Chondrocyte (in vitro differentiated cells): ENCODE results near the gene MST1R. TPM values are rescaled to one million over a fixed set of nuclear protein-coding genes. Genes with fewer than 3 reads are reported as not detected.
"Not testable (repeated sequence)": the region's sequence is repeated elsewhere in the genome, so short reads cannot be mapped to it uniquely, and the experiment has no call there.

ENCODE experiments used
- DNase-seq: peaks from one replicate; pipeline ENCODE4 v3.0.0; 2021; ENCODE audit warnings: mixed read lengths, low spot score
- H3K27ac Mint-ChIP-seq: one replicate; pipeline ENCODE4 v1.8.0; 2021; ENCODE audit warnings: mild to moderate bottlenecking, moderate library complexity, mixed read lengths; ENCODE audit not compliant: unreplicated experiment
- H3K27me3 Mint-ChIP-seq: 2 replicates; pipeline ENCODE4 v1.8.0; 2021; ENCODE audit warnings: low read depth, mixed read lengths
- H3K36me3 Mint-ChIP-seq: 2 replicates; pipeline ENCODE4 v1.8.0; 2021; ENCODE audit warnings: low read depth, mixed read lengths
- H3K4me1 Mint-ChIP-seq: 2 replicates; pipeline ENCODE4 v1.8.0; 2021; ENCODE audit warnings: low read depth, mild to moderate bottlenecking, mixed read lengths
- H3K4me3 Mint-ChIP-seq: one replicate; pipeline ENCODE4 v1.8.0; 2021; ENCODE audit warnings: mild to moderate bottlenecking, moderate library complexity, mixed read lengths; ENCODE audit not compliant: unreplicated experiment
- H3K9me3 Mint-ChIP-seq: 2 replicates; pipeline ENCODE4 v1.8.0; 2021; ENCODE audit warnings: low read depth, mixed read lengths
- CTCF ChIP-seq: fragments of 200-600 bp; sonication (generic); IDR thresholded peaks from 2 replicates; pipeline ENCODE4 v1.5.0; 2021; ENCODE audit warnings: antibody characterized with exemption, mild to moderate bottlenecking, moderate library complexity
- total RNA-seq: library from RNA; stranded (reverse); gene quantifications from 3 replicates; pipeline ENCODE4 v1.2.1, GENCODE V29; 2021

The MST1R gene
- total RNA-seq, 1 donor from 2014 or later = 0.55 TPM

GRCh38 chr3:49937090-49937489, 33.4 kb upstream of the MST1R start:
- DNase-seq = no peak
- Mint-ChIP-seq H3K36me3 (no peaks in the 10 kb centered on the region), H3K27ac (no peak overlapping the region), H3K27me3 (no peaks in the 10 kb centered on the region), H3K4me1 (peaks cover 14% of the 10 kb centered on the region), H3K4me3 (no peak overlapping the region), H3K9me3 (no peaks in the 10 kb centered on the region)
- TF ChIP-seq CTCF = no peak

GRCh38 chr3:49932281-49932680, 28.6 kb upstream of the MST1R start:
- H3K9me3 Mint-ChIP-seq, H3K4me3 Mint-ChIP-seq, H3K27ac Mint-ChIP-seq, H3K36me3 Mint-ChIP-seq, DNase-seq, H3K27me3 Mint-ChIP-seq: not testable (repeated sequence)
- peaks cover 20% of the 10 kb centered on the region for H3K4me1 Mint-ChIP-seq

- Mint-ChIP-seq H3K4me3 (no peak overlapping the region), H3K27me3 (no peaks in the 10 kb centered on the region), H3K27ac (no peak overlapping the region), H3K4me1 (peaks cover 20% of the 10 kb centered on the region), H3K9me3 (no peaks in the 10 kb centered on the region), H3K36me3 (no peaks in the 10 kb centered on the region)
- TF ChIP-seq CTCF = no peak
- DNase-seq = no peak
Observed at GRCh38 chr3:49930922-49931321, 27.2 kb upstream of the MST1R start.

- TF ChIP-seq CTCF = no peak
- H3K36me3 Mint-ChIP-seq = no peaks in the 10 kb centered on the region
- no peaks in the 10 kb centered on the region for H3K27me3 Mint-ChIP-seq
- DNase-seq = no peak
- peaks cover 20% of the 10 kb centered on the region for H3K4me1 Mint-ChIP-seq
- peak overlapping the region; percentile 32 for H3K27ac Mint-ChIP-seq
- no peaks in the 10 kb centered on the region for H3K9me3 Mint-ChIP-seq
- H3K4me3 Mint-ChIP-seq = peak overlapping the region; percentile 83
Observed at GRCh38 chr3:49930168-49930690, 26.6 kb upstream of the MST1R start.

GRCh38 chr3:49929291-49930167, 25.9 kb upstream of the MST1R start, which contains the start of gene MON1A:
TSS of gene MON1A (minus strand) at chr3:49929811. CDS start at chr3:49913346, 16,465 bp downstream.
- Mint-ChIP-seq H3K9me3 (no peaks in the 10 kb centered on the region), H3K27me3 (no peaks in the 10 kb centered on the region), H3K4me1 (peaks cover 23% of the 10 kb centered on the region), H3K36me3 (no peaks in the 10 kb centered on the region), H3K4me3 (peak within 1 kb of the TSS; percentile 83), H3K27ac (peak within 1 kb of the TSS; percentile 66)
- peak; percentile 76 for TF ChIP-seq CTCF
- DNase-seq = peak; percentile 96
